GM18526 (cell line): ENCODE data around the gene UBALD2.

Source experiments
- POLR2A ChIP-seq: IDR thresholded peaks from 3 replicates; pipeline ENCODE4 v1.6.1; 2011; ENCODE audit not compliant: insufficient read length; ENCODE audit errors: extremely low read depth

The UBALD2 gene

DNA sequence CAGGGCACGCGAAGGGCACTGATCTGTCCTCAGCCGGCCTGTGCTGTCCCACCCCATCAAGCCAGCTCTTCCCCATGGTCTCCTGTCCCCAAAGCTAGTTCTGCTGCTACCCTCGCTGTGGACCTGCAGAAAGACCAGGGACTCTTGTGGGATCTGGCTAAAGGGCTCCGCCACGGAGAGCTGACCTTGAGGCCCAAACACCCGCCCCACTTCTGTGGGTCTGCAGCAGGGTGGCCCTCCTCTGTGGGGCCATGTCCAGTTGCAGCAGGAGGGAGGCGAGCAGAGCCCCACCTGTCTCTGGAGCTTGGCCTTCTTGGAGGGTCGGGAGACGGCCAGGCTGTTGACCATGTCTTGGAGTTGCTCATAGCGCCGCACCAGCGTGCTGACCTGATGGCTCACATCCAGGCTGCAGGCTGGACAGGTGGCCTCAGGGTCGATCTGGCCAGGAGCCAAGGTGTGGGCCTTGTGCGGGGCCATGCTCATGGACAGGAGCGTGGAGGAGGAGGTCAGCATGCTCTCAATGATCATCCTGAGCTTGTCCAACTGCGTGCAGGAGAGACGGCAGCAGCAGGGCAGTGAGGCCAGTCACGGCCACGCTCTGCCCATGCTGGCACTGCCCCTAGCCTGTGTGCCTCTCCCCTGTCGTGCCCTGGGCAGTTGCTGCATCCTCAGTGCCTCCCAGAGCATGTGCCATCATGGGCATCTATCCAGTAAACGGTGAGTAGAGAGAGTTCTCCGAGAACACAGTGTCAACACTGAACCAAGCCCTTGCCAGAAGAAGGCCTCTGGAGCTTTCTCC, 16.6 kb downstream of the UBALD2 start:
- TF ChIP-seq POLR2A, result no peak

DNA sequence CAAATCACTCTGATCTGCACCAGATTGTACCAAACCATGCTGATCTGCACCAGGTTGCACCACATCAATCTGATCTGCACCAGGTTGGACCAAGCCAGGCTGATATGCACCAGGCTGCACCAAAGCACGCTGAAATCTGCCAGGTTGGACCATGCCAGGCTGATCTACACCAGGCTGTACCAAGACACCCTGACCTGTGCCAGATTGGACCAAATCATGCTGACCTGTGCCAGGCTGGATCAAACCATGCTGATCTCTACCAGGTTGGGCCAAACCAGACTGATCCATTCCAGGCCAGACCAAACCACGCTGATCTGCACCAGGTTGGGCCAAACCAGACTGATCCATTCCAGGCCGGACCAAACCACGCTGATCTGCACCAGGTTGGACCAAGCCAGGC, 27.4 kb downstream of the UBALD2 start:
- TF ChIP-seq POLR2A, result no peak

DNA sequence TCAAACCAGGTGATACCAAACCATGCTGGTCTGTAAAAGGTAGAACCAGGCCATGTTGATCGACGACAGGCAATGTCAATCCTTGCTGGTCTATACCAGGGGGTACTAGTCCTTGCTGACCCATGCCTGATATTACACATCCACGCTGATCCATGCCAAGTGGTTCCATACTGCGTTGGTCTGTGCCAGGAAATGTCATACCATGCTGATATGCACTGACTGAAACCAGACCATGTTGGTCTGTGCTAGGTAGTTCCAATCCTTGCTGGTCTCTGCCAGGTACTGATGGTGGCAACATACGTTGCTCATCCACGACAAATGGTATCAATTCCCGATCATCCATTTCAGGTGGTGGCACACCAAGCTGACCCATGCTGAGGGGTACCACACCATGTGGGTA, 28.0 kb downstream of the UBALD2 start:
- TF ChIP-seq POLR2A, result no peak

DNA sequence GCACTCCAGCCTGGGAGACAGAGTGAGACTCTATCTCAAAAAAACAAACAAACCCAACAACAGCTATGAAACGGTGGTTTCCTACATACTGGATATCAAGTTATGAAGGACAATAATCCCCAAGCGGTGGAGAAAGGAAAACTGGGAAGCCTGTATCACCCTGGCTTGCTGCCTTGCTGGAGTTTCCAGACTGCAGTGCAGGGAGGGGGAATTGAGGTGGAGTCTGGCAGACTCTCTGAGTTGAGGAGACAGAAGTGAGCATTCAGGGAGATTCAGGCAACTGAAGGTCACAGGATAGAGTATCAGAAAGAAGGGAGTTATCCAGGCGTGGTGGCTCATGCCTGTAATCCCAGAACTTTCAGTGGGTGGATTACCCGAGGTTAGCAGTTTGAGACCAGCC, 31.0 kb downstream of the UBALD2 start:
- no peak for TF ChIP-seq POLR2A

DNA sequence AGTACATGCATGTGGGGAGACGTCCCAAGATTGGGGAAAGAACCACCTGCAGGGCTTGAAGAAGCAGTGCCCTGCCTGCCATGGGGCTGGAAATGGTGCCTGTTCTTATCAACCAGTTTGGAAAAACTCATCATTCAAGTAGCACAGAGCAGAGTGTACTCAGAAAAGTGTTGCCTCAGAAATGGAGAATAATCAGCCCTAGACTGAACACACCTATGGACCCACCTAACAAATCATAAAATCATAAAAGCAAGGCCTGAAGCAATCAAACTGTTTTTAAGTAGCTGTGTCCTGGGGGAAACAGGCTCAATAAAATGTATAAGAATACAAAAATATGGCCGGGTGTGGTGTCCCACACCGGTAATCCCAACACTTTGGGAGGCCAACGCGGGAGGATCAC, 31.7 kb downstream of the UBALD2 start:
- no peak for TF ChIP-seq POLR2A

DNA sequence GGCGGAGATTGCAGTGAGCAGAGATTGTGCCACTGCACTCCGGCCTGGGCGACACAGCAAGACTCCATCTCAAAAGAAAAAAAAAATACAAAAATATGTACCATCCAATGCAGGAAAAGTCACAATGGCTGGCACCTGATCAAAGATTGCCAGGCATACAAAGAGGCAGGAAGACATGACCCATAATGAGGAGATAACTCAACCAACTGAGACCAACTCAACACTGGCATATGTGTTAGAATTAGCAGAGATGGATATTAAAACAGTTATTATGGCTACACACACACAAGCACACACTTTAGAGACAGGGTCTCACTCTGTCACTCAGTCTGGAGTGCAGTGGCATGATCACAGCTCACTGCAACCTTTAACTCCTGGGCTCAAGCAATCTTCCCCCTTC, 32.3 kb downstream of the UBALD2 start:
- TF ChIP-seq POLR2A, result no peak

DNA sequence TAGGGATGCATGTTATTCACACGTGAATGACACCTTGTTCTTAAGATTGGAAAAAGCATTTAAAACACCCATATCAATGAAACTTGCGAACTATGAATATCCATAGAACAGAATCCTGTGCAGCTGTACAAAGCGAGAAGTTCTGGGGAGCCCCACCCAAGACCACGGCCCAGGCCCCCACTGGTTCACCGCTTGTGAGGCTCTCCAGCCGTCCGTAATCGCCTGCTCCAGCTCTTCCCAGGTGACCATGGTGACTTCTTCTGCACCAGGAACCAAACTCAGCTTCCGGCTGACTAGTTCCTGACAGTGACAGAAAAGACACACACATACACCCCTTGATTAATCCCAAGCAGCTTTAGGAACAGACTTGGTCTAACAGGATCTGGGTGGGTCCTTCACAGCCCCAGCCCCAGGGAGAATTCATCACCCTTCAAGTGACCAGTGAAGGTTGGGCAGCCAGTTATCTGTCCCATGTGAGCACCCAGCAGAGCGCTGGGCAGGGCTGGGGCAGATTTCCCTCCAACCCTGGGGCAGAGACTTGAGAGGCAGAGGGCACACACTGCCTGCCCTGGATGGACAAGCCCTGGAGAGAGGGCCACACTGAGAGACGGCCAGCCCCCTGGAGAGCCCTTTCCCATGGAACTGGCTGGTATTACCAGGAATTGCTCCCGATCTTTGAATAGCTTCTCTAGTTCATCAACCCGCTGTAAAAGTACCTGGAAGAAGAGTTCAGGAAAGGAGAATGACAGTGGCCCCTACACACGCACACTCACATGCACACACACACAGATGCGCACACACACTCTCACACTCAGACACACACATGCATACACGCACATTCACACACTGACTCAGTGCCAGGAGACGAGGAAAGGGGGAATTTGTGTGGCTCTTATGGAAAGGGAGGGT, 39.3 kb downstream of the UBALD2 start:
- TF ChIP-seq POLR2A, result no peak

DNA sequence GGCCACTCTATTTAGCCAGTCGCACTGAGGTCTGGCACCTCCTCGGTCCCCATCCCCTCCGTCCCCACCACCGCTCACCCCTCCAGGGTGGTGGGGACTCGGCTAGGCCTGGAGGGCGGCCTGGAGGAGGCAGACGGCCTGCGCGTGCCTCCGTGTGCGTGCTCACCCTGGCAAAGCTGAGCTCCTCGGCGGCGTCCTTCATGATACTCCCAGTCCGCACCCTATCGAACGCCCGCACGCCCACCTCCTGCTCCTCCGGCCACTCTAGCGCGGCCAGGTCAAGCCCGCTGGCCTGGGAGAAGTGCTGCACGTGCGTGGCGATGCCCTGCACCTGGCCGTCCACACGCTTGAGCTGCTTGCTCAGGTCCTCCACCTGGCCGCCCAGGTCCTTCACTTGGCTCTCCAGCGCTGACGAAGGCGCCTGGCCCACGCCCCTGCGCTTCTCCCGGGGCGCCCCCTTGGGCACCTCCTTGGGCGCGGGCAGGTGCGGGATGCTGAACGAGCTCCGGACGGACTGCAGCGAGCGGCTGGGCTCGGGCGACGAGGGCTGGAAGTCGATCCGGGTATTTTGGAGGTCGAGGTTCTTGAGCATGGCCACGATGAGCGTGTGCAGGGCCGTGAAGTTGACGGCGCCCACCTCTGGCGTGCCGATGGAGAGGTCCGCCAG, 42.3 kb downstream of the UBALD2 start:
- TF ChIP-seq POLR2A, result no peak

DNA sequence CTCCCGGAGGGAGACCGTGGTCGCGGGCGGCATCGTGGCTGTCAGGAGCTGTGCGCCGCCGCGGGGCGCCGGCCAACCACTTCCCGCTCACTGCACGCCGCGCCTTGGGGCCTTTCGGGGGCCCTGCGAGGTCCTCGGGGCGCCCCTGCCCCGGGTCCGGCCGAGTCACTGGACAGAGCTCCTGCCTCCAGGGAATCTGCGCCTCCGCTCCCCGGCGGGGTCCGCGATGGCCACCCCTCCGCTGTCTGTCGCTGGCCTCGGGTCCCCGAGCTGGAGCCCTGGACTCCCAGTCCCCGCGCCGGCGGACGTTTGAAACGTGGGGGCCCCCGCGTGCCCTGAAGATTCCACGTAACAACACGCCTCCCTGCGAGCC, 42.8 kb downstream of the UBALD2 start, which contains the start of gene QRICH2:
Gene QRICH2, minus strand, starts transcription at position 311 of the 373 bp plus-strand sequence. Its CDS starts 278 bp downstream, at position 33.
- TF ChIP-seq POLR2A, result no peak

DNA sequence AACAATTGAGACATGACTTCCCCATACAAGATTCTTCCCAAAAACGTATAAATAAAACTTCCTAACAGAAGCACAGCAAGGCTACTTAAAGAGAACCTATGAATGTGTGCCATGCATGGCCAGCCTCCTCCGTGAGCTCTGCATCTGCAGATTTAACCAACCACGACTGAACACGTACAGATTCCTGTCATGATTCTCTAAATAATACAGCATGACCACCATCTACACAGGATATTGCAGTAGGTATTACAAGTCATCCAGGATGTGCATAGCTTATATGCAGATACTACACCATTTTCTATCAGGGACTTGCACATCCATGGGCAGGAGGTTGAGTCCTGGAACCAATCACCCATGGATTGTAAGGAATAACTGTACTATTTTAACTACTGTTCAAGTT, 44.3 kb downstream of the UBALD2 start:
- no peak for TF ChIP-seq POLR2A

DNA sequence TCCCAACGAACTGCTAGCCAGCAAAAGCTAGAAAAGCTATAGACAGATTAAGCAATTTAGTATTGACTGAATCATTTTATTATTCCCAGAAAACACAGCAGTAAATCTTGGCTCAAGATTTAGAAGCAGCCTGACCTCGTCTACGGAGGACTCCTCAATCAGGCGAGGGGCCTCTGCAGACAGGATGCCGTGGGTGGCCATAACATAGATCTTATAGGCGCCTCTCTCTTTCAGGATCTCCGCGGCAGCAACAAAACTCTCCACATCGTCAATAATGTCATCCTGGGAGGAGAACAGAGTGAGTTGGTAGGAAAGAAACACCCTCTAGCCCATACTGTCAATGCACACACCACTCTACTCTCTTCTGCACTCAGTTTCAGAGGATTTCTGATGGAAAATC, 47.6 kb downstream of the UBALD2 start:
- TF ChIP-seq POLR2A, result no peak

DNA sequence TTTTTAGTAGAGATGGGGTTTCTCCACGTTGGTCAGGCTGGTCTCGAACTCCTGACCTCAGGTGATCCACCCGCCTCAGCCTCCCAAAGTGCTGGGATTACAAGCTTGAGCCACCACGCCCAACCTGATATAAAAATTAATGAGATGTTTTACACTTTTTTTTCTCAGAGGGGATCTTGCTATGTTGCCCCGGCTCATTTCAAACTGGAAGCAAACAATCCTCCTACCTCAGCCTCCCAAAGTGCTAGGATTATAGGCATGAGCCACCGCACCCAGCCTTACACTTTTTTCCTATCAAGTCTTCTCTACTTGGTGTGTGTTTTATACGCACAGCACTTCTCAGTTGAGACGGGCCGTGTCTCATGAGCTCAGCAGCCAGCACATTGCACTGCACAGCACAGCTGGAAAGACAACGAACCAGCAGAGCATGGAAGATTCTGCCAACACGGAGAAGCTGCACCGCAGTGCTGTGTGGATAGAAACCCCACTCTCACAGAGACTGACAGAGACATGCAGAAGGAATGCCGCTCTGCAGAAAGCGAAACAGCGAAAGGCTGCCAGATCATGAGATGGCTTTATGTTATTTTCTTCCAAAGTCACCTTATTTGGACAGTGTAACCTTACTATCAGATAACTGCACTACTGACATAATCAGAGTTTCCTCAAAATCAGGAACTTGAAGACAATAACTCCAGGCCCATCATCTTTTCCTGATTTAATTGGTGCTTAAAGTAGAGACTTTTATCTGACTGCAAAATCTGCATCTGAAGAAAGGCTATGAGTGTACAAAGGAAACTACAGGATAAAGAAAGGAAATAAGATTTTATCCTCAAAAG, 49.5 kb downstream of the UBALD2 start:
- no peak for TF ChIP-seq POLR2A

DNA sequence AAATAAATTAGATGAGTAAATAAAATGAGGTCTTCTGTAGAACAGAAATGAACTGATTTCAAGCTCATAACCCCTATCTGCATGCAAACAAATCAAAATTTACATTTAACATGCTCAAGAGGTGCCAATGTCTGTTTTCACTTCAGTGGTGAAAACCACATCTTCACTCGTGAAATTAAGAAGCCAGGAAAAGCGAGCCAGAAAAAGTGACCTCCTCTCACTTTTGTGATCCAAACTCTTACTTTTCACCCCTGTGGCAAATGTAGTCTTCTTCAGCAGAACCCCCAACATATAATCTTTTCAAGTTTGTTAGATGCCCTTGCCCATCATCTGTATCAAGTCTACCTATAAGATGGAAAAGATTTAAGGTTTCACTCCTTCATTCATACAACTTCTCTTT, 52.4 kb downstream of the UBALD2 start:
- no peak for TF ChIP-seq POLR2A

DNA sequence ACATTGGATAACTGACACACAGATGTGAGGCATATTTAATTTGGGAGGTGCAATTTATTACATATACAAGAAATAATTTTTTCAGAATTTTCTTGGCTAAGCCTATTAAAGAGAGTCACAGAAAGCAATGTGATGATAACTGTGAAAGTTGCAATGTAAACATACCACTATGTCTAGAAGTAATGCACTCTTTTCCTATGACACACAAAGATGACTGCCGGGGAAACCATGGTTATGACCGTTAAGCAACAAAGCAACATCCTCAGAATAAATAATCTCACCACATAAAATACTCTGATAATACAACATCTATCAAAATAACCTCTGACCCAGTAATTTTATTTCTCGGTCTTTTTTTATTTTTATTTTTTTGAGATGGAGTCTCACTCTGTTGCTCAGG, 53.4 kb downstream of the UBALD2 start:
- no peak for TF ChIP-seq POLR2A
